Measurements from ENCODE around the gene RAB3C. TPM values are rescaled to one million over a fixed set of nuclear protein-coding genes. Genes with fewer than 3 reads are reported as not detected.

Gene RAB3C
- total RNA-seq, 1 donor from 2014 or later: 0.47 TPM

- Mint-ChIP-seq H3K36me3 (ENCODE audit: low read depth) (no peaks in the 10 kb centered on the region), H3K9me3 (no peaks in the 10 kb centered on the region), H3K27ac (no peak overlapping the region), H3K27me3 (no peaks in the 10 kb centered on the region), H3K4me3 (no peak overlapping the region), H3K4me1 (no peaks in the 10 kb centered on the region)
- ATAC-seq (ENCODE audit: low read depth) (no peak), DNase-seq (no peak)
- intact Hi-C loops (cut with micrococcal nuclease): no loop called here
- no peak for TF ChIP-seq CTCF (IDR thresholded peaks at IDR 0.05)
- CTCF ChIA-PET: no interaction called here
- POLR2A ChIA-PET: no interaction called here
Measured at GRCh38 chr5:58737671-58738070, 154.8 kb downstream of the RAB3C start.

DNA sequence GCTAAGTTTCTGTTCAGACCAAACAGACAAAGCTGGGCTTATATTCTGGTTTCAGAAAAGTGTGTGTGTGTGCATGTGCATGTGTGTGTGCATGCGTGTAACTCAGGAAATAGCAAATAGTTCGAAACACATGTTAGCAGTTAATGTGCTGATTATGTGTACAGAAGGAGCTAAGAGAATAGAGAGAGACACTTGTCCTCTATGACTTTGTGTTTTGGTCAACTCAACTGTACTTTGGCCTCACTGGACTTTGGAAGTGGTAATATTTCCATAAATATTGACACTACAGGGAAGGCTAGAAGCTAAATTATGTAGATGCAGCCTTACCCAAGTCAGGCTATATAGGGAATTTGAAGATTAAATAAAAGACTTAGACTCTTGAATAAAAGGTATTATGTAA, 155.5 kb downstream of the RAB3C start:
- no peak for DNase-seq
- ATAC-seq (ENCODE audit: low read depth): no peak
- H3K27ac Mint-ChIP-seq: no peak overlapping the region
- no peaks in the 10 kb centered on the region for H3K27me3 Mint-ChIP-seq
- CTCF ChIA-PET: no interaction called here
- no peaks in the 10 kb centered on the region for H3K9me3 Mint-ChIP-seq
- intact Hi-C loops (cut with micrococcal nuclease): no loop called here
- TF ChIP-seq CTCF (IDR thresholded peaks at IDR 0.05): no peak
- no peaks in the 10 kb centered on the region for H3K36me3 Mint-ChIP-seq (ENCODE audit: low read depth)
- POLR2A ChIA-PET: no interaction called here
- no peaks in the 10 kb centered on the region for H3K4me1 Mint-ChIP-seq
- H3K4me3 Mint-ChIP-seq: no peak overlapping the region

GRCh38 chr5:58739051-58739450, 156.2 kb downstream of the RAB3C start:
- DNase-seq (no peak), ATAC-seq (ENCODE audit: low read depth) (no peak)
- intact Hi-C loops (cut with micrococcal nuclease): no loop called here
- Mint-ChIP-seq H3K9me3 (no peaks in the 10 kb centered on the region), H3K36me3 (ENCODE audit: low read depth) (no peaks in the 10 kb centered on the region), H3K4me1 (no peaks in the 10 kb centered on the region), H3K27ac (no peak overlapping the region), H3K27me3 (no peaks in the 10 kb centered on the region), H3K4me3 (no peak overlapping the region)
- CTCF ChIA-PET: no interaction called here
- TF ChIP-seq CTCF (IDR thresholded peaks at IDR 0.05): no peak
- POLR2A ChIA-PET: no interaction called here

- ChIA-PET POLR2A (no interaction called here), CTCF (no interaction called here)
- H3K4me3 Mint-ChIP-seq: no peak overlapping the region
- ATAC-seq (ENCODE audit: low read depth) (no peak), DNase-seq (no peak)
- H3K4me1 Mint-ChIP-seq: no peaks in the 10 kb centered on the region
- H3K36me3 Mint-ChIP-seq (ENCODE audit: low read depth): no peaks in the 10 kb centered on the region
- no peaks in the 10 kb centered on the region for H3K9me3 Mint-ChIP-seq
- no peaks in the 10 kb centered on the region for H3K27me3 Mint-ChIP-seq
- intact Hi-C loops (cut with micrococcal nuclease): no loop called here
- no peak for TF ChIP-seq CTCF (IDR thresholded peaks at IDR 0.05)
- no peak overlapping the region for H3K27ac Mint-ChIP-seq
Measured at GRCh38 chr5:58740956-58741355, 158.1 kb downstream of the RAB3C start.

GRCh38 chr5:58745350-58745749, 162.5 kb downstream of the RAB3C start:
- no peak for TF ChIP-seq CTCF (IDR thresholded peaks at IDR 0.05)
- Mint-ChIP-seq H3K27me3 (no peaks in the 10 kb centered on the region), H3K4me1 (no peaks in the 10 kb centered on the region), H3K36me3 (ENCODE audit: low read depth) (no peaks in the 10 kb centered on the region), H3K27ac (no peak overlapping the region), H3K4me3 (no peak overlapping the region), H3K9me3 (no peaks in the 10 kb centered on the region)
- POLR2A ChIA-PET: no interaction called here
- ATAC-seq (ENCODE audit: low read depth) (no peak), DNase-seq (no peak)
- CTCF ChIA-PET: no interaction called here
- intact Hi-C loops (cut with micrococcal nuclease): no loop called here

Data from activated B cell treated with CpG ODN at 0.5 μM for 24 hours (primary cell).